GM18870 (cell line): ENCODE results near the gene BPIFB3.

Source experiments
- ATAC-seq: cut with Tn5 transposase; IDR thresholded peaks from one replicate; pipeline ENCODE4 v1.9.1; 2021; ENCODE audit warnings: moderate library complexity; ENCODE audit not compliant: unreplicated experiment

The BPIFB3 gene

GRCh38 chr20:33059741-33060390 is 6.2 kb downstream of the BPIFB3 start:
- no peak for ATAC-seq

- no peak for ATAC-seq
Observed at GRCh38 chr20:33061658-33062028, 7.9 kb downstream of the BPIFB3 start.

- no peak for ATAC-seq
Observed at GRCh38 chr20:33062105-33062824, 8.6 kb downstream of the BPIFB3 start.

- no peak for ATAC-seq
Observed at GRCh38 chr20:33062825-33063149, 9.1 kb downstream of the BPIFB3 start.

GRCh38 chr20:33063271-33063670 is 9.6 kb downstream of the BPIFB3 start:
- ATAC-seq: no peak

- no peak for ATAC-seq
Observed at GRCh38 chr20:33064572-33065287, 11.0 kb downstream of the BPIFB3 start.

GRCh38 chr20:33065785-33066184 is 12.1 kb downstream of the BPIFB3 start:
- no peak for ATAC-seq

GRCh38 chr20:33067806-33068205 is 14.1 kb downstream of the BPIFB3 start:
- ATAC-seq: no peak

- ATAC-seq: no peak
Observed at GRCh38 chr20:33068251-33068939, 14.7 kb downstream of the BPIFB3 start.

- ATAC-seq: no peak
Observed at GRCh38 chr20:33069673-33070072, 16.0 kb downstream of the BPIFB3 start.

GRCh38 chr20:33070111-33071053 is 16.7 kb downstream of the BPIFB3 start:
- ATAC-seq: no peak

- ATAC-seq: no peak
Observed at GRCh38 chr20:33071198-33071597, 17.5 kb downstream of the BPIFB3 start.

GRCh38 chr20:33072362-33072761 is 18.7 kb downstream of the BPIFB3 start:
- ATAC-seq: no peak

- no peak for ATAC-seq
Observed at GRCh38 chr20:33072813-33073212, 19.1 kb downstream of the BPIFB3 start.

- no peak for ATAC-seq
Observed at GRCh38 chr20:33074675-33075074, 21.0 kb downstream of the BPIFB3 start.

- ATAC-seq: no peak
Observed at GRCh38 chr20:33075281-33075680, 21.6 kb downstream of the BPIFB3 start.

GRCh38 chr20:33076662-33077372 is 23.1 kb downstream of the BPIFB3 start:
- ATAC-seq: no peak

GRCh38 chr20:33079259-33079658 is 25.6 kb downstream of the BPIFB3 start, which contains the start of gene BPIFB4:
Gene BPIFB4 (plus strand): TSS chr20:33079643. CDS start chr20:33081527, 1,884 bp downstream.
- no peak for ATAC-seq

- ATAC-seq: no peak
Observed at GRCh38 chr20:33081411-33082154, 27.9 kb downstream of the BPIFB3 start.
